ENCODE results near the gene SLC38A7.
A peak's percentile ranks its signal among the peaks of the same experiment; 100 is the strongest.
"Not testable (repeated sequence)": the region's sequence is repeated elsewhere in the genome, so short reads cannot be mapped to it uniquely, and the experiment has no call there.

Gene SLC38A7

DNA sequence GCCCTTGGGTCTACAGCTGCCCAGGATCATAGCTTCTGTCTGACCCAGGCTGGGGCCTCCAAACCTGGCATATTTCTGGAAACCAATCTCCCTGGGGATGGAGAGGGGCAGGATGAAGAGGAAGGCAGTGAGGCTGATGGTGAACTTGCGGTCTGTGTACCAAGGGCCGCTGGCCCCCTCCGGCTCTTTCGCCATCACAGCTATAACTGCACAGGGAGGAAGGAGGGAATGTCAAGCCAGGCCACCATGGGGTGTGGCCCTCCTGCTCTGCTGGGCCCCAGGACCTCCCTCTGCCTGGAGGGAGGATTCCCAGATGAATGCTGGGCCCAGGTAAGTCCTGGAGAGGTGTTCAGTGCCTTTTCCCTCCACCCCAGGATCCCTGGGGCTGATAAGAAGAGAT, 6.3 kb downstream of the SLC38A7 start:
- no peak for DNase-seq (ENCODE audit: low read depth, low spot score)

DNA sequence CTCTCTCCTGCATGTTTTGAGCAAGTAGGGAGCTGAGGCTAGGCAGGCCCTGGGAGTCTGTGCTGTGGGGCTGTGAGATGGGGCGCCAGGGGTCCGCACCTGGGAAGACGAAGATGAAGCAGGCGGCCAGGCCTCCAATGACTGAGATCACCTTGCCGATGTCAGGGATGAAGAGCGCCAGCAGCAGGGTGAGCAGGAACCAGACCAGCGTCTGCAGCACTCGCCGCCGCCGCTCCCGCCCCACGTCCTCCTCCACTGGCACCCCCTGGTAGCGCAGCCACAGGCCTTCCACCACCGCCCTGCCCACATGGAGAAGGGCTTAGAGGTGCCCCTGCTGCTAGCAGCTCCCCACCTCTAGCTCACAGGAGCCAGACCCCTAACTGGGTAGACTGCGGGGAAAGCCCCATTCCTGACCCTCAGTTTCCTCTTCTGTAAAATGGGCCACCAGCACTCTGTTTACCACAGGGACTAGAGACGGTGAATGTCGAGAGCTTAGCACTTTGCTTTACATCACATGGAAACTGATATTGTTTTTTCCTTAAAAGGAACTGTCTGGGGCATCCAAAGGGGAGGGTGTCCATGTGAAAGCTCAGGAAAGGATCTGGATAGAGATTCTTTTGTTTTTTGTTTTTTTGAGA, 13.5 kb downstream of the SLC38A7 start:
- no peak for DNase-seq (ENCODE audit: low read depth, low spot score)

DNA sequence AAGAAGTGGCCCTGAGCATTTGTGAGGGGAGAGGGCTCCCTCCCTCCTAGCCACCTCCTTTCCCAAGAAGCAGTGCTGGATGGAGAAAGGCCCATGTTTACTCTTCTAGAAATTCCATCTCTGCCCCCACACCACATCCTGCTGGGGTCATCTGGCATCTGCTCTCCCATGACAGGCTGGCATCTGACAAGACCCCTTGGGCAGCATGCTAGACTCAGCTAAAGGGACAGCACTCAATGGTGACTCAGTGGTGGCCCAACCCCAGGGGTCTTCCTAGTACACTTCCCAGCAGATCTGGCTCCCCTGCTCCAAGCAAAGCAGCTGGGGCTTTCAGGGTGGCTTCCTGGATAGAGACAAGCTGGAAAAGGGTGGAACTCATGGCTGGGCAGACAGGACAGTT, 14.4 kb downstream of the SLC38A7 start:
- no peak for DNase-seq (ENCODE audit: low read depth, low spot score)

- DNase-seq (ENCODE audit: low read depth, low spot score), result no peak
These were observed 19.4 kb downstream of the SLC38A7 start for GRCh38 chr16:58665200-58665599.

DNA sequence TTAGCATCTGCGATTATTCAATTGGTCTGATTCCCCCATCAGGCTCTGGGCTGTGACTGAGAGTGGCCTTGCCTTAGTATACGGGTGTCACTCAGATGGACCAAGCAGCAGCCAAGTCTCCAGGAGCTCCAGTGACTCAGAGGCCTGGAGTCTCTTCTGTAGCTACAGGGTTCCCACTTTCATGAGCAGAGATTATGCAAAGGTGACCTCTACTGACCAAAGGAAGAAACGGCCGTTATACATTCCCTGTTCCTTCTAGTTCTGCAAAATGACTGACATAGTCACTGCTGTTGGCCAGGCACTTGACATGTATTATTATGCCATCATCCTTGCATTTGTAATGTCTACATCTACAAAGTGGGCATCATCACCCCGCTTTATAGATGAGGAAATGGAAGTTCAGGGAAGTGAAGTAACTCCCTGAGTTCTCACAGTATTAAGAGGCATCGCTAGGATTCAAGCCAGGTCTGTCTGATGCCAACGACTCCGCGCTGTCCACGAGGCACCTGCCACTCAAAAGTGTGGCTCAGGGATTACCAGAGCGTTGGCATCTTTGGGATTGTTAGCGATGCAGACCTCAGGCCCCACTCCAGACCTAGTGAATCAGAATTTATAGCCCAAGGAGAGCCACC, 23.3 kb downstream of the SLC38A7 start:
- peak; percentile 40 for DNase-seq (ENCODE audit: low read depth, low spot score)

- not testable (repeated sequence) for DNase-seq (ENCODE audit: low read depth, low spot score)
These were observed 24.7 kb downstream of the SLC38A7 start for GRCh38 chr16:58659911-58660310.

DNA sequence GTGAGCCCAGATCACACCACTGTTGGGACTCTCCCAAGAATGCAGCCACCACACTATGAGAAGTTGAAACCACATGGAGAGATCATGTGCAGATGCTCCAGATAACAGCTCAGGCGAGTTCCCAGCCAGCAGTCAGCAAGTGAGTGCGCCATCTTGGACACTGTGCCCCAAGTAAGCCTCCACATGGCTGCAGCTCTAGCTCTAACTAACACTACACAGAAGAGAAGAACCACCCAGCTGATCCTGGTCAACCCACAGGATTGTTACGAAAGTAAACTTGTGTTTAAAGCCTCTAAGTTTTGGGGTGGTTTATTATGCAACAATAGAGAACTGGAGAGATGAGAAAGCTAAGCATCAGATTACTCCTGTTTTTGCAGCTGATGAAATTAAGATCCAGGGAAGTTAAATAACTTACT, 25.8 kb downstream of the SLC38A7 start:
- no peak for DNase-seq (ENCODE audit: low read depth, low spot score)

DNA sequence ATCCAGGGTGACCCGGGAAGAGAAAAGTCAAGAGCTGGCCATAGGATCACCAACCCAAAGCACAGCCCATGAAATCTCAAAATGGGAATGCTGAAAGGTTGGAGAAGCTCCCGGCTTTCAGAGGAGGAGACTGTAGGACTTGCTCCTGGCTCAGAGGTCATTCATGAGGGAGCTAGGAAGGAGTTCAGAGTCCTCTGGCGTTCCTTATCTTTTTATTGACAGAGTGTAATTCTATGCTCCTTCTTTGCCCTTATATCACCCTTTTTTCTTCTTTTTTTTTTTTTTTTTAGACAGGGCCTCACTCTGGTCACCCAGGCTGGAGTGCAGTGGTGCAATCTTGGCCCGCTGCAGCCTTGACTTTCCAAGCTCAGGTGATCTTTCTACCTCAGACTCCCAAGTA, 27.7 kb downstream of the SLC38A7 start:
- no peak for DNase-seq (ENCODE audit: low read depth, low spot score)

- no peak for DNase-seq (ENCODE audit: low read depth, low spot score)
These were observed 29.4 kb downstream of the SLC38A7 start for GRCh38 chr16:58655215-58655596.

DNA sequence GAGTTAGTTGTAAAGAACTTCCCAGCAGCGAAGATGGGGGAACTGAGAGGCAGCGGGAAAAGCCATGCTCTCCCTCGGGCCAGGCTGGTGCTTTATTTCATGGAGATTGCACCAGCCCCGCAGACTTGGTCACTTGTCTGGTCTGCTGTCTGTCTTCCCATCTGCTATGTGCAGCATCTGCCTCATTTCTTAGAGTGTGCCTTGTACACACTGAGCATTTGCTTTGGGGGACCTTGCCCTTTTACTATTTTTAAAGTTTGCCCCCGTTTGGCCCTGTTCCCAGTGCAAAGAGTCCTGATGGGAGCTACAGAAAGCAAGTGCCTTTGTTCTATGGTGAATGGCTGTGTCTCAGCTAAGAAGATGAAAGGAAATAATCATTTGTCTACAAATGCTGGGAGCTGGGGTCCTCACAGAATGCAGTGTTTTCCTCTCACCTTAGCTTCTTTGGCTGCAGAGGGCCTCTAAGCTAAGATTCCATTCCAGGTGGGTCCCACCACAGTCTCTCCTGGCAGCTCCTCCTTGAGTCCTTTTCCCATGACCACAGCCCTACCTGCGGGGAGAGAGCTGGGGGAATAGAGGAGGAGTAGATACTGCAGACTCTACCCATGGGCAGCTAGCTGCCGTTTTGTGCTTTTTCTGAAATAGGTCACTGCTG, 29.9 kb downstream of the SLC38A7 start:
- DNase-seq (ENCODE audit: low read depth, low spot score), result no peak

- DNase-seq (ENCODE audit: low read depth, low spot score), result peak; percentile 93
These were observed 31.8 kb downstream of the SLC38A7 start for GRCh38 chr16:58652741-58653140.

DNA sequence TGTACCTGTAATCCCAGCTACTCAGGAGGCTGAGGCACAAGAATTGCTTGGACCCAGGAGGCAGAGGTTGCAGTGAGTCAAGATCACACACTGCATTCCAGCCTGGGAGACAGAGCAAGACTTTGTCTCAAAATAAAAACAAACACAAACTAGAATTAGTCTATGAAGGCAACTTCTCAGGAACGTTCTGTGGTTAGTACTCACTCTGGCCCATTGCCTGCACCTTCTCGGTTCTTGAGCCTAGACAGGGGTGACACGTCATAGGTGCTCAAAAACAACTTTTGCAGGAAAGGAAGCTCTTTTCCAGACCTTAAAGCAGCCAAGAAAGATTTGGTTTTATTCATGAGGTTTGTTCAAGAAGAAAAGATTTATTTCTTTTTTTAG, 32.6 kb downstream of the SLC38A7 start:
- DNase-seq (ENCODE audit: low read depth, low spot score), result no peak

GRCh38 chr16:58649707-58650106, 34.9 kb downstream of the SLC38A7 start:
- DNase-seq (ENCODE audit: low read depth, low spot score), result no peak

GRCh38 chr16:58647107-58647506, 37.5 kb downstream of the SLC38A7 start:
- no peak for DNase-seq (ENCODE audit: low read depth, low spot score)

DNA sequence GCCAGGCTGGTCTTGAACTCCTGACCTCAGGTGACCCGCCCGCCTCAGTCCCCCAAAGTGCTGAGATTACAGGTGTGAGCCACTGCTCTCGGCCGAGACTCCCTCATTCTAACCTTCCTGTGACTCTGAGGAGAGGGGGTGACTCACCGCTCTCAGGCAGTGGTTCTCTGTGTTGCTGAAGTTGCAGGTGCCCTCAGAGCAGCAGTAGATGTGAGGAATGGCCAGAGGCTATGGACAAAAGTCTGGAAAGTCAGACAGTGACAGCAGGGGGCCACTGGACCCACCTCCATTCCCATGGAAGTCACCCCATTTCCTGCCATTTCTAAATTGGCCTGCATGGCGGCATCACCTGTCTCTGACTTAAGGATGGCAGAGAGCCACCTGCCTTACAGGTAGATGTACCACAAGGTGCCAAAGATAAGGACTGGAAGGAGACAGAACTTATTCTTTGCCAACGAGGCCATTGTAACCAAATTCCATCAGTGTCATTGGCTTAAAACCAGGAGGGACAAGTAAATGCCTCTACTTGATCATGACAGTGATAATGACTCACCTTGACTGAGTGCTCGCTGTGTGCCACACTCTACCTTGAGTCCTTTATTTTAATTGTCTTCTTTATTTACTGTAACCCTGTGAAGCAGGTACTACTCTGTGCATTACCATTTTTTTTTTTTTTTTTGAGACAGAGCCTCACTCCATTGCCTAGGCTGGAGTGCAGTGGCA, 39.6 kb downstream of the SLC38A7 start:
- DNase-seq (ENCODE audit: low read depth, low spot score), result no peak

DNA sequence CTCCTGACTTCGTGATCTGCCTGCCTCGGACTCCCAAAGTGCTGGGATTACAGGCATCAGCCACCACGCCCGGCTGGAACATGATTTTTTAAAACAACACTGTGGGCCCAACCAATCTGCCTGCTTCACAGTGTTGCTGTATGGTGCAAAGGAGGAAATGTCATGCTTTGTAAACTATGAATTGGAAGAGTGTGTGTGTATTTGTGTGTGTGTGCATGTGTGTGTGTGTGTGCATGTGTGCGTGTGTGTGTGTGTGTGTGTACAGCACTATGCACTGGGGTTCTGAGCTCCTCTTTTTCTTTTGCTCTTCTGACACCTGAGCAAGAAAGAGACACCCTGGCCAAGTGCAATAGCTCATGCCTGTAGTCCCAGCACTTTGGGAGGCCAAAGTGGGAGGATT, 40.5 kb downstream of the SLC38A7 start:
- DNase-seq (ENCODE audit: low read depth, low spot score), result no peak

GRCh38 chr16:58640949-58641348, 43.6 kb downstream of the SLC38A7 start:
- DNase-seq (ENCODE audit: low read depth, low spot score), result no peak

- no peak for DNase-seq (ENCODE audit: low read depth, low spot score)
These were observed 44.7 kb downstream of the SLC38A7 start for GRCh38 chr16:58639836-58640235.

DNA sequence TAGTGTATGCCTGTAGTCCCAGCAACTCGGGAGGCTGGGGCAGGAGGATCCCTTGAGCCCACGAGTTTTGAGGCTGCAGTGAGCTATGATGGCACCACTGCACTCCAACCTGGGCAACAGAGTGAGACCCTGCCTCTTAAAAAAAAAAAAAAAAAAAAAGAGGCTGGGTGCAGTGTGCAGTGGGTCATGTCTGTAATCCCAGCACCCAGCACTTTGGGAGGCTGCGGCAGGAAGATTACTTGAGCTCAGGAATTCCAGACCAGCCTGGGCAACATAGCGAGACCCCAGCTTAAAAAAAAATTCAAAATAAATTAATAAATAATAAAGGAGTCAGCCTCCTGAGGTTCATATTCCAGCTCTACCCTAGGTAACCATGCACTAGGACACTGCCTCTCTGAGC, 45.3 kb downstream of the SLC38A7 start:
- no peak for DNase-seq (ENCODE audit: low read depth, low spot score)

DNA sequence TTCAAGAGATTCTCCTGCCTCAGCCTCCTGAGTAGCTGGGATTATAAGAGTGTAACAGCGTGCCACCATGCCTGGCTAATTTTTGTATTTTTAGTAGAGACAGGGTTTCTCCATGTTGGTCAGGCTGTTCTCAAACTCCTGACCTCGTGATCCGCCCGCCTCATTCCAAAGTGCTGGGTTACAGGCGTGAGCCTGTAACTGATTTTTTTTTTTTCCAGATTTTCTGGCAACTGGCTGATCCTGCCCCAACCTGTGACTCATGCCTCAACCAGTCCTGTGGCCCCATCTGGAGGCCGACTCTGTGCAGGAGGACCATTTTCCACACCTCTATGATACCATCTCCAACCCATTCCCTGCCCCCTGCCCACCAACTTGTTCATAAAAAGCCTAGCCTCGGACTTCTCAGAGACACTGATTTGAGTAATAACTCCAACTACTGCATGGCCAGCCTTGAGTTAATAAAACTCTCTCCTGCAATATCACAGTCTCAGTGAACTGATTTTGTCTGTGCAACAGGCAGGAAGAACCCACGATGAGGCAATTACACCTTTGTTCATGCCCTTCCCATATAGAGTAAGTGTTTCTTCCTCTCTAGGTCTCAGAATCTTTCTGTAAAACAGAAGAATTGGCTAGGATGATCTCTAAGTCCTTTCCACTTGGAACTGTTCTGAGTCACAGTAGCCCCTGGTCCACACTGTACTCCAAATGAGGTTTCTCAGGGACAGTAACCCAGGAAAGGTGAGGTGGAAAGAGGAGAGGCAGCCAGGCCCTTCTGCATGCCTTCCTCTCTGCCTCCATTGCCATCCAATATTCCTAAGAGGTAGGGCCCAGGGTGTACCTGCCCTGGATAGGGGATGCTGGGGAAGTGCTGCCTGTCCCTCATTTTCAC, 46.2 kb downstream of the SLC38A7 start:
- no peak for DNase-seq (ENCODE audit: low read depth, low spot score)

- DNase-seq (ENCODE audit: low read depth, low spot score), result not testable (repeated sequence)
These were observed 47.5 kb downstream of the SLC38A7 start for GRCh38 chr16:58637021-58637420.

DNA sequence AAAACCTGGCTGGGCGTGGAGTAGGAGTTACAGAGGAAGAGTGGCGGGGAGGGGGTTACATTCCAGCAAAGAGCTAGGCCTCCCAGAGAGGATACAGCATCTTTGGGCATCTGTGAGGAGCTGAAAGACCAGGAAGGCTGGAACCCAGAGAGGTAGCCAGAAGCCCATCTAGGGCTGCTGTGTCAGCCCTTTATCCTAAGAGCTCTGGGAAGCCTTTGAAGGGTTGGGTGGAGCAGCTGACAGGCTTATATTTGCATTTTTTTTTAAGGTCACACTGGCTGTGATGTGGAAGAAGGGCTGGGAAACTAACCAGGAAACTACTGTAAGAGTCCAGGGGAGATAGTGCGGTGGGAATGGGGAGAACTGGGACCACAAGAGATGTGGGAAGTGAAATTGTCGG, 48.1 kb downstream of the SLC38A7 start:
- no peak for DNase-seq (ENCODE audit: low read depth, low spot score)

Measured in iPS DF 19.7 (cell line).